NCI-H1092 treated with DMSO at 0.1 percent for 48 hours (cell line): ENCODE results near the gene UBE2H.
"Not testable (repeated sequence)": the region's sequence is repeated elsewhere in the genome, so short reads cannot be mapped to it uniquely, and the experiment has no call there.

Experiments
- DNase-seq: peaks from one replicate; lab custom pipeline; 2025; lab: John Stamatoyannopoulos, UW

Gene UBE2H

GRCh38 chr7:129843978-129844840 is 108.6 kb downstream of the UBE2H start:
- no peak for DNase-seq

GRCh38 chr7:129843365-129843898 is 109.3 kb downstream of the UBE2H start:
- DNase-seq, result no peak

- DNase-seq, result no peak
These were observed 111.3 kb downstream of the UBE2H start for GRCh38 chr7:129841465-129841864.

- no peak for DNase-seq
These were observed 112.0 kb downstream of the UBE2H start for GRCh38 chr7:129840757-129841156.

- no peak for DNase-seq
These were observed 115.8 kb downstream of the UBE2H start for GRCh38 chr7:129836983-129837382.

GRCh38 chr7:129835569-129835968 is 117.2 kb downstream of the UBE2H start:
- DNase-seq, result no peak

- not testable (repeated sequence) for DNase-seq
These were observed 119.4 kb downstream of the UBE2H start for GRCh38 chr7:129833353-129833752.

- no peak for DNase-seq
These were observed 120.0 kb downstream of the UBE2H start for GRCh38 chr7:129832701-129833227.

- DNase-seq, result no peak
These were observed 120.5 kb downstream of the UBE2H start for GRCh38 chr7:129832282-129832681.

- DNase-seq, result no peak
These were observed 121.2 kb downstream of the UBE2H start for GRCh38 chr7:129831424-129832058.

- DNase-seq, result no peak
These were observed 121.8 kb downstream of the UBE2H start for GRCh38 chr7:129830949-129831348.

GRCh38 chr7:129829737-129830631 is 122.8 kb downstream of the UBE2H start:
- DNase-seq, result peak; percentile 92

GRCh38 chr7:129828989-129829736 is 123.6 kb downstream of the UBE2H start:
- DNase-seq, result no peak

GRCh38 chr7:129828078-129828762 is 124.5 kb downstream of the UBE2H start:
- no peak for DNase-seq

- no peak for DNase-seq
These were observed 125.2 kb downstream of the UBE2H start for GRCh38 chr7:129827467-129827990.

GRCh38 chr7:129826895-129827294 is 125.9 kb downstream of the UBE2H start:
- DNase-seq, result not testable (repeated sequence)

- DNase-seq, result peak; percentile 96
These were observed 127.4 kb downstream of the UBE2H start for GRCh38 chr7:129825209-129825970.

GRCh38 chr7:129824291-129825208 is 128.2 kb downstream of the UBE2H start:
- peak; percentile 97 for DNase-seq
